Adrenal gland (tissue), 12 donors: Measurements from ENCODE around the gene C11orf86. TPM values are rescaled to one million over a fixed set of nuclear protein-coding genes. Genes with fewer than 3 reads are reported as not detected.

Experiments
- DNase-seq, 7 donors: peaks; one replicate each; pipeline ENCODE4 v3.0.0-alpha.2; 2019 to 2020
- H3K27ac ChIP-seq, 5 donors: fragments of 200-600 bp; sonication (generic) in 4 of 5; 1 replicate in 3 of 5; 2 replicates in 2 of 5; pipeline versions ENCODE4 v1.5.1 to v1.8.0; 2016 to 2020; ENCODE audit warnings: mild to moderate bottlenecking in 1 of 5
- H3K27me3 ChIP-seq: fragments of 200-600 bp; 2 replicates; pipeline ENCODE4 v1.8.0; 2021
- H3K36me3 ChIP-seq, 2 donors: fragments of 200-600 bp; replicated peaks in 1 of 2; 1 replicate in 1 of 2; 2 replicates in 1 of 2; pipeline versions ENCODE4 v1.5.1 to v1.8.0; 2018 to 2022
- H3K4me1 ChIP-seq, 2 donors: fragments of 200-600 bp; replicated peaks in 1 of 2; 1 replicate in 1 of 2; 2 replicates in 1 of 2; pipeline versions ENCODE4 v1.5.1 to v1.8.0; 2018 to 2021
- H3K4me3 ChIP-seq, 4 donors: fragments of 200-600 bp; sonication (generic) in 3 of 4; one replicate each; pipeline ENCODE4 v1.5.1; 2016 to 2018
- H3K9me3 ChIP-seq, 3 donors: fragments of 200-600 bp; sonication (generic) in 1 of 3; replicated peaks in 1 of 3; 1 replicate in 2 of 3; 2 replicates in 1 of 3; pipeline versions ENCODE4 v1.5.1 to v1.8.0; 2016 to 2021
- CTCF ChIP-seq, 6 experiments: fragments of 450-650 bp in 4 of 6; fragments of 200-600 bp in 2 of 6; sonication (generic) in 1 of 6; IDR thresholded peaks; 1 replicate in 5 of 6; 2 replicates in 1 of 6; pipeline versions ENCODE4 v1.5.1 to v1.8.0; 2016 to 2021; ENCODE audit warnings: antibody characterized with exemption in 6 of 6, mild to moderate bottlenecking in 2 of 6, moderate library complexity in 1 of 6
- POLR2A ChIP-seq, 2 donors: fragments of 450-650 bp; IDR thresholded peaks; one replicate each; pipeline ENCODE4 v1.6.1; 2017; ENCODE audit warnings: antibody characterized with exemption in 2 of 2, mild to moderate bottlenecking in 2 of 2, moderate library complexity in 1 of 2
- WGBS, 4 donors: extraction: QIAGEN DNeasy Blood & Tissue Kit in 2 of 4; methylation state at CpG; one replicate each; pipeline versions ENCODE4 v1.1.5 to v1.1.7; 2013 to 2017; 5-methylcytosine and 5-hydroxymethylcytosine counted together
- intact Hi-C, 2 donors: fragments of 100-400 bp; cut with DNase I; formaldehyde crosslinking; loops; one replicate each; pipeline versions ENCODE4 v1.14.1 to v1.15.0; 2022 to 2023
- polyA plus RNA-seq, 3 donors: library from polyadenylated mRNA; stranded (reverse); fragments of 200-250 nt in 2 of 3; fragments of 350-450 nt in 1 of 3; fragmentation: Illumina TruSeq in 1 of 3; extraction: RNeasy Lipid Tissue Mini Kit (QIAGEN cat#74804) in 1 of 3; gene quantifications; one replicate each; pipeline ENCODE4 v1.2.3, GENCODE V29; 2013 to 2014
- total RNA-seq, 9 donors: library from RNA; depleted of rRNA in 4 of 9; stranded (reverse); fragments of >200 nt in 4 of 9; fragments of 120-200 nt in 1 of 9; fragmentation: NEBNext Ultra II Directional in 1 of 9; extraction: Animal tissue kit (Norgen Biotek cat#: 25700) in 1 of 9; gene quantifications; one replicate each; pipeline versions ENCODE4 v1.1.0 to v1.2.4, GENCODE V29; 2013 to 2023
- donor health status: healthy with polysubstance abuse.
- donor health status: Bipolar disorder and iron deficiency.
- donor health status: DM: yes; HTN: yes; CAD: no.
- donor health status: DM: no; HTN: no; CAD: no.
- donor health status: DM: no; HTN: no; CAD: no.
- donor health status: DM: yes; HTN: yes; CAD: no.

C11orf86 gene
- total and polyA plus RNA-seq, 12 donors, result 0.25 to 29.9 (median 1.00) TPM; not detected in 1

- WGBS, 4 donors, result 5 to 9% (median 6%) methylated on average over 9 of the region's 9 CpGs
- intact Hi-C loops, result no loop called here
- peak overlapping the region in 2 of 5 donors; percentile 40 to 53 for H3K27ac ChIP-seq
- DNase-seq, result peak; percentile 91 to 98 (median 96)
- H3K36me3 ChIP-seq, result no peaks in the 10 kb centered on the region
- H3K9me3 ChIP-seq, result peaks cover 0 to 7% (median 0%) of the 10 kb centered on the region in 3 donors
- TF ChIP-seq POLR2A (IDR thresholded peaks at IDR 0.05) (peak in 1 of 2 donors; percentile 21), CTCF (IDR thresholded peaks at IDR 0.05) (no peak)
- H3K4me3 ChIP-seq, result no peak overlapping the region
- H3K4me1 ChIP-seq, result peaks cover 4 to 10% of the 10 kb centered on the region in 2 donors
- H3K27me3 ChIP-seq, result no peaks in the 10 kb centered on the region
These were observed 7.0 kb downstream of the C11orf86 start for GRCh38 chr11:66981976-66982578.

- H3K36me3 ChIP-seq, result no peaks in the 10 kb centered on the region
- no peak overlapping the region for H3K27ac ChIP-seq
- intact Hi-C loops, result no loop called here
- peaks cover 0 to 7% (median 0%) of the 10 kb centered on the region in 3 donors for H3K9me3 ChIP-seq
- H3K4me3 ChIP-seq, result no peak overlapping the region
- TF ChIP-seq CTCF (IDR thresholded peaks at IDR 0.05) (no peak), POLR2A (IDR thresholded peaks at IDR 0.05) (no peak)
- H3K27me3 ChIP-seq, result no peaks in the 10 kb centered on the region
- 70 to 80% (median 78%) methylated on average over 5 of the region's 5 CpGs for WGBS, 4 donors
- H3K4me1 ChIP-seq, result peaks cover 4 to 10% of the 10 kb centered on the region in 2 donors
- DNase-seq, result no peak
These were observed 8.3 kb downstream of the C11orf86 start for GRCh38 chr11:66983275-66983924.

- TF ChIP-seq CTCF (IDR thresholded peaks at IDR 0.05) (no peak), POLR2A (IDR thresholded peaks at IDR 0.05) (no peak)
- Histone ChIP-seq H3K27ac (no peak overlapping the region), H3K36me3 (no peaks in the 10 kb centered on the region), H3K4me3 (no peak overlapping the region), H3K4me1 (peaks cover 4 to 10% of the 10 kb centered on the region in 2 donors), H3K9me3 (no peaks in the 10 kb centered on the region), H3K27me3 (no peaks in the 10 kb centered on the region)
- DNase-seq, result peak in 3 of 7 donors; percentile 32 to 77 (median 38)
- intact Hi-C loops, result no loop called here
- 62 to 82% (median 68%) methylated on average over 7 to 8 of the region's 8 CpGs for WGBS, 4 donors
These were observed 10.5 kb downstream of the C11orf86 start for GRCh38 chr11:66985508-66986177.

- Histone ChIP-seq H3K9me3 (no peaks in the 10 kb centered on the region), H3K4me1 (peaks cover 4 to 10% of the 10 kb centered on the region in 2 donors), H3K27ac (no peak overlapping the region), H3K27me3 (no peaks in the 10 kb centered on the region), H3K4me3 (no peak overlapping the region), H3K36me3 (no peaks in the 10 kb centered on the region)
- DNase-seq, result no peak
- intact Hi-C loops, result no loop called here
- TF ChIP-seq POLR2A (IDR thresholded peaks at IDR 0.05) (no peak), CTCF (IDR thresholded peaks at IDR 0.05) (no peak)
- WGBS, 4 donors, result 88 to 97% (median 92%) methylated on average over 5 to 7 of the region's 7 CpGs
These were observed 11.1 kb downstream of the C11orf86 start for GRCh38 chr11:66986178-66986545.
